ENCODE measurements around the gene TMEM135.

GRCh38 chr11:87298155-87298554 lies 260.4 kb downstream of the TMEM135 start:
- no peak for TF ChIP-seq CTCF (IDR thresholded peaks at IDR 0.05; ENCODE audit: low read depth, low read length, poor library complexity, severe bottlenecking)
- TF ChIP-seq EZH2phosphoT487 (IDR thresholded peaks at IDR 0.05; ENCODE audit: borderline replicate concordance, low read length) = no peak
